H9 (cell line): Measurements from ENCODE around the gene GTF2A2. TPM values are rescaled to one million over a fixed set of nuclear protein-coding genes. Genes with fewer than 3 reads are reported as not detected.

Experiments used
- DNase-seq: peaks from one replicate; pipeline ENCODE4 v3.0.0-alpha.2; 2017
- H2AFZ ChIP-seq: one replicate; pipeline ENCODE4 v1.6.1; 2013; ENCODE audit warnings: mild to moderate bottlenecking, low read length, control low read depth, moderate library complexity
- H2AK5ac ChIP-seq: 2 replicates; pipeline ENCODE4 v1.6.1; 2013; ENCODE audit warnings: low read length, control low read depth, mixed read lengths; ENCODE audit not compliant: insufficient read length
- H2BK120ac ChIP-seq: one replicate; pipeline ENCODE4 v1.6.1; 2013; ENCODE audit warnings: low read depth, mild to moderate bottlenecking, low read length, control low read depth, inconsistent platforms; ENCODE audit not compliant: poor library complexity, severe bottlenecking
- H2BK12ac ChIP-seq: 2 replicates; pipeline ENCODE4 v1.6.1; 2013; ENCODE audit warnings: low read length, control low read depth, mixed read lengths, low read depth; ENCODE audit not compliant: insufficient read length
- H2BK15ac ChIP-seq: 2 replicates; pipeline ENCODE4 v1.6.1; 2013; ENCODE audit warnings: low read depth, low read length, control low read depth
- H2BK20ac ChIP-seq: one replicate; pipeline ENCODE4 v1.6.1; 2013; ENCODE audit warnings: low read depth, mild to moderate bottlenecking, low read length, control low read depth, inconsistent platforms; ENCODE audit not compliant: poor library complexity, severe bottlenecking
- H2BK5ac ChIP-seq: 2 replicates; pipeline ENCODE4 v1.6.1; 2013; ENCODE audit warnings: low read length, control low read depth, mixed read lengths; ENCODE audit not compliant: insufficient read length
- H3K14ac ChIP-seq: 2 replicates; pipeline ENCODE4 v1.6.1; 2013; ENCODE audit warnings: low read length, control low read depth; ENCODE audit not compliant: insufficient read depth
- H3K18ac ChIP-seq: 2 replicates; pipeline ENCODE4 v1.6.1; 2013; ENCODE audit warnings: low read depth, mild to moderate bottlenecking, mixed read lengths, low read length, control low read depth; ENCODE audit not compliant: insufficient read length
- H3K23ac ChIP-seq: 2 replicates; pipeline ENCODE4 v1.6.1; 2013; ENCODE audit warnings: low read length, control low read depth, mixed read lengths, low read depth; ENCODE audit not compliant: insufficient read length
- H3K23me2 ChIP-seq: 2 replicates; pipeline ENCODE4 v1.6.1; 2013; ENCODE audit warnings: low read depth, mild to moderate bottlenecking, mixed read lengths, low read length, control low read depth; ENCODE audit not compliant: insufficient read length, poor library complexity, severe bottlenecking
- H3K27ac ChIP-seq: 2 replicates; pipeline ENCODE4 v1.5.1; 2013; ENCODE audit warnings: low read length, control low read depth, mixed read lengths, low read depth; ENCODE audit not compliant: insufficient read length
- H3K27me3 ChIP-seq: 2 replicates; pipeline ENCODE4 v1.6.1; 2013; ENCODE audit warnings: low read length, control low read depth, inconsistent platforms; ENCODE audit not compliant: insufficient read depth
- H3K4ac ChIP-seq: 2 replicates; pipeline ENCODE4 v1.6.1; 2013; ENCODE audit warnings: low read depth, mild to moderate bottlenecking, control low read depth, inconsistent platforms, low read length, moderate library complexity
- H3K4me1 ChIP-seq: 2 replicates; pipeline ENCODE4 v1.6.1; 2013; ENCODE audit warnings: low read length, control low read depth, inconsistent platforms; ENCODE audit not compliant: insufficient read depth
- H3K4me2 ChIP-seq: 2 replicates; pipeline ENCODE4 v1.6.1; 2013; ENCODE audit warnings: low read length, control low read depth, mixed read lengths; ENCODE audit not compliant: insufficient read length, insufficient read depth
- H3K56ac ChIP-seq: 2 replicates; pipeline ENCODE4 v1.6.1; 2013; ENCODE audit warnings: low read depth, mild to moderate bottlenecking, mixed read lengths, low read length, control low read depth; ENCODE audit not compliant: insufficient read length
- H3K79me1 ChIP-seq: 2 replicates; pipeline ENCODE4 v1.6.1; 2013; ENCODE audit warnings: low read depth, mild to moderate bottlenecking, moderate library complexity, low read length, control low read depth, inconsistent platforms; ENCODE audit not compliant: insufficient read depth, poor library complexity, severe bottlenecking
- H3K79me2 ChIP-seq: 2 replicates; pipeline ENCODE4 v1.6.1; 2013; ENCODE audit warnings: low read length, control low read depth, inconsistent platforms; ENCODE audit not compliant: insufficient read depth
- H3K9ac ChIP-seq: 2 replicates; pipeline ENCODE4 v1.6.1; 2013; ENCODE audit warnings: low read length, control low read depth, mixed read lengths; ENCODE audit not compliant: insufficient read length; ENCODE audit errors: extremely low read depth
- H3K9me3 ChIP-seq: one replicate; pipeline ENCODE4 v1.6.1; 2013; ENCODE audit warnings: low read depth, low read length, inconsistent platforms; ENCODE audit not compliant: control insufficient read depth
- H3T11ph ChIP-seq: one replicate; pipeline ENCODE4 v1.6.1; 2013; ENCODE audit warnings: mild to moderate bottlenecking, low read length, control low read depth, inconsistent platforms
- H4K20me1 ChIP-seq: one replicate; pipeline ENCODE4 v1.6.1; 2013; ENCODE audit not compliant: control insufficient read depth, insufficient read length, insufficient read depth
- H4K5ac ChIP-seq: 2 replicates; pipeline ENCODE4 v1.6.1; 2013; ENCODE audit warnings: low read depth, mild to moderate bottlenecking, mixed read lengths, low read length, control low read depth; ENCODE audit not compliant: insufficient read length
- H4K8ac ChIP-seq: replicated peaks from 2 replicates; pipeline ENCODE4 v1.6.1; 2013; ENCODE audit warnings: low read length, control low read depth, mixed read lengths, low read depth; ENCODE audit not compliant: insufficient read length
- H4K91ac ChIP-seq: 2 replicates; pipeline ENCODE4 v1.6.1; 2013; ENCODE audit warnings: low read depth, mild to moderate bottlenecking, moderate library complexity, mixed read lengths, low read length, control low read depth; ENCODE audit not compliant: insufficient read length
- H3K27ac Mint-ChIP-seq, 3 experiments: 2 replicates in 2 of 3; 3 replicates in 1 of 3; pipeline ENCODE4 v1.8.0; 2020 to 2021; ENCODE audit warnings: mixed read lengths in 3 of 3, mild to moderate bottlenecking in 1 of 3, moderate library complexity in 1 of 3
- H3K27me3 Mint-ChIP-seq: 2 replicates; pipeline ENCODE4 v1.8.0; 2021; ENCODE audit warnings: low read depth, mild to moderate bottlenecking, moderate library complexity, mixed read lengths
- H3K36me3 Mint-ChIP-seq, 3 experiments: 2 replicates in 2 of 3; 3 replicates in 1 of 3; pipeline ENCODE4 v1.8.0; 2020 to 2021; ENCODE audit warnings: low read depth in 3 of 3, mixed read lengths in 3 of 3; ENCODE audit not compliant: insufficient read depth in 1 of 3
- H3K4me1 Mint-ChIP-seq, 2 experiments: 2 replicates each; pipeline ENCODE4 v1.8.0; 2020; ENCODE audit warnings: mixed read lengths in 2 of 2
- H3K4me3 Mint-ChIP-seq, 2 experiments: 2 replicates in 1 of 2; 3 replicates in 1 of 2; pipeline ENCODE4 v1.8.0; 2020 to 2021; ENCODE audit warnings: mild to moderate bottlenecking in 2 of 2, mixed read lengths in 2 of 2, moderate library complexity in 1 of 2
- H3K9me3 Mint-ChIP-seq, 2 experiments: 2 replicates in 1 of 2; 3 replicates in 1 of 2; pipeline ENCODE4 v1.8.0; 2020; ENCODE audit warnings: mild to moderate bottlenecking in 2 of 2, mixed read lengths in 2 of 2, moderate library complexity in 1 of 2
- WGBS: extraction: QIAGEN DNeasy Blood & Tissue Kit; methylation state at CpG from one replicate; pipeline ENCODE4 v1.1.7; 2013; ENCODE audit warnings: missing lambda C conversion rate, low lambda C conversion rate, mixed read lengths; ENCODE audit not compliant: insufficient read length; ENCODE audit errors: extremely low coverage; 5-methylcytosine and 5-hydroxymethylcytosine counted together
- total RNA-seq: library from RNA; stranded (reverse); gene quantifications from 2 replicates; pipeline ENCODE4 v1.2.1, GENCODE V29; 2021
- TF ChIP-seq, protein P1 (sequence below): fragments of 200-600 bp; sonication (generic); conservative IDR thresholded peaks from 3 replicates; pipeline ENCODE4 v1.8.0; 2021; ENCODE audit warnings: antibody characterized with exemption, mild to moderate bottlenecking

GTF2A2 gene
- total RNA-seq, 1 experiment from 2014 or later = 144 TPM

DNA sequence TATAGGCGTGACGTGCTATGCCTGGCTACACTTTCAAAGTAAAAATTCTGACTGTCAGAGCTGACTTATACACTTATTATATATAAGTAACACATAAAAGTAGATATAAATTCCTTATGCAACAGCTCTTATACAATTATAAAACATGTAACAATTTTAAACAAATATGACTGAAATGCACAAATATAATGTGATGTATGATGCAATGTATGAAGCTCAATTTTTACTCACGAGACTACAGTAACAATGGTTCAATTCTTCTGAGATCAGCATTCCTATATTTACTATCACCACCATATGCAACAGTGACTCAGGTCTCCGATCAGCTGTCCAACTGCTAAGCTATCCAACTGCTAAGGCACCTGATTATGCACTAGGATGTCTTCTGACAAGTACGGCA lies 23.6 kb upstream of the GTF2A2 start:
- H3K18ac ChIP-seq = no peak overlapping the region
- no peak overlapping the region for H2BK20ac ChIP-seq
- H3K4me1 ChIP-seq = no peaks in the 10 kb centered on the region
- no peak overlapping the region for H3K27ac ChIP-seq
- no peak overlapping the region for H2AK5ac ChIP-seq
- H3K79me1 ChIP-seq = peaks cover 4% of the 10 kb centered on the region
- H3K56ac ChIP-seq = no peak overlapping the region
- no peaks in the 10 kb centered on the region for H3K27me3 Mint-ChIP-seq
- TF ChIP-seq, protein P1, sequence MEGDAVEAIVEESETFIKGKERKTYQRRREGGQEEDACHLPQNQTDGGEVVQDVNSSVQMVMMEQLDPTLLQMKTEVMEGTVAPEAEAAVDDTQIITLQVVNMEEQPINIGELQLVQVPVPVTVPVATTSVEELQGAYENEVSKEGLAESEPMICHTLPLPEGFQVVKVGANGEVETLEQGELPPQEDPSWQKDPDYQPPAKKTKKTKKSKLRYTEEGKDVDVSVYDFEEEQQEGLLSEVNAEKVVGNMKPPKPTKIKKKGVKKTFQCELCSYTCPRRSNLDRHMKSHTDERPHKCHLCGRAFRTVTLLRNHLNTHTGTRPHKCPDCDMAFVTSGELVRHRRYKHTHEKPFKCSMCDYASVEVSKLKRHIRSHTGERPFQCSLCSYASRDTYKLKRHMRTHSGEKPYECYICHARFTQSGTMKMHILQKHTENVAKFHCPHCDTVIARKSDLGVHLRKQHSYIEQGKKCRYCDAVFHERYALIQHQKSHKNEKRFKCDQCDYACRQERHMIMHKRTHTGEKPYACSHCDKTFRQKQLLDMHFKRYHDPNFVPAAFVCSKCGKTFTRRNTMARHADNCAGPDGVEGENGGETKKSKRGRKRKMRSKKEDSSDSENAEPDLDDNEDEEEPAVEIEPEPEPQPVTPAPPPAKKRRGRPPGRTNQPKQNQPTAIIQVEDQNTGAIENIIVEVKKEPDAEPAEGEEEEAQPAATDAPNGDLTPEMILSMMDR = no peak
- H2AFZ ChIP-seq = no peak overlapping the region
- H3K23me2 ChIP-seq = no peaks in the 10 kb centered on the region
- H2BK15ac ChIP-seq = no peak overlapping the region
- H3K9me3 Mint-ChIP-seq = no peaks in the 10 kb centered on the region
- H3K9me3 ChIP-seq = no peaks in the 10 kb centered on the region
- peaks cover 25 to 59% (median 54%) of the 10 kb centered on the region in 3 experiments for H3K36me3 Mint-ChIP-seq
- no peak overlapping the region for H3K9ac ChIP-seq
- no peak overlapping the region for H2BK12ac ChIP-seq
- no peak overlapping the region for H4K8ac ChIP-seq
- no peak overlapping the region for H3K4ac ChIP-seq
- no peak overlapping the region for H3K4me3 Mint-ChIP-seq
- no peak for DNase-seq
- H3K4me1 Mint-ChIP-seq = no peaks in the 10 kb centered on the region
- H3K79me2 ChIP-seq = peaks cover 10% of the 10 kb centered on the region; the same call in 1 of the 2 replicates
- no peak overlapping the region for H3K14ac ChIP-seq
- H2BK5ac ChIP-seq = no peak overlapping the region
- H3K4me2 ChIP-seq = no peak overlapping the region
- H3K27ac Mint-ChIP-seq = no peak overlapping the region
- no peak overlapping the region for H3K23ac ChIP-seq
- no peak overlapping the region for H2BK120ac ChIP-seq
- H3T11ph ChIP-seq = no peak overlapping the region
- WGBS = no CpG with 5 or more reads among the region's 5 CpGs
- H4K20me1 ChIP-seq = no peaks in the 10 kb centered on the region
- no peak overlapping the region for H4K5ac ChIP-seq
- H3K27me3 ChIP-seq = no peaks in the 10 kb centered on the region
- H4K91ac ChIP-seq = no peak overlapping the region
